ENCODE data around the gene PLIN3.
A peak's percentile ranks its signal among the peaks of the same experiment; 100 is the strongest.
"Not testable (repeated sequence)": the region's sequence is repeated elsewhere in the genome, so short reads cannot be mapped to it uniquely, and the experiment has no call there.

PLIN3 gene

GRCh38 chr19:4805140-4805539, 62.3 kb downstream of the PLIN3 start:
- not testable (repeated sequence) for DNase-seq

- DNase-seq, result peak; percentile 64
Measured at GRCh38 chr19:4803736-4804695, 63.5 kb downstream of the PLIN3 start.

GRCh38 chr19:4802711-4803110, 64.8 kb downstream of the PLIN3 start:
- no peak for DNase-seq

- no peak for DNase-seq
Measured at GRCh38 chr19:4801085-4801619, 66.3 kb downstream of the PLIN3 start.

- no peak for DNase-seq
Measured at GRCh38 chr19:4800591-4801081, 66.8 kb downstream of the PLIN3 start.

- no peak for DNase-seq
Measured at GRCh38 chr19:4795400-4795799, 72.1 kb downstream of the PLIN3 start.

GRCh38 chr19:4794971-4795370, 72.5 kb downstream of the PLIN3 start:
- DNase-seq, result no peak

- not testable (repeated sequence) for DNase-seq
Measured at GRCh38 chr19:4793278-4793677, 74.2 kb downstream of the PLIN3 start.

- DNase-seq, result not testable (repeated sequence)
Measured at GRCh38 chr19:4792866-4793195, 74.6 kb downstream of the PLIN3 start.

- peak; percentile 10 for DNase-seq
Measured at GRCh38 chr19:4792019-4792865, 75.2 kb downstream of the PLIN3 start.

GRCh38 chr19:4791183-4792018, 76.1 kb downstream of the PLIN3 start, which contains the start of gene FEM1A:
Gene FEM1A (plus strand): TSS chr19:4791734. CDS start chr19:4791855, 121 bp downstream.
- peak; percentile 98 for DNase-seq

Measured in activated naive CD4-positive, alpha-beta T cell treated with Interleukin-2 at 50 U/mL for 16 hours (primary cell).